ENCODE data around the gene USB1.

USB1 gene

DNA sequence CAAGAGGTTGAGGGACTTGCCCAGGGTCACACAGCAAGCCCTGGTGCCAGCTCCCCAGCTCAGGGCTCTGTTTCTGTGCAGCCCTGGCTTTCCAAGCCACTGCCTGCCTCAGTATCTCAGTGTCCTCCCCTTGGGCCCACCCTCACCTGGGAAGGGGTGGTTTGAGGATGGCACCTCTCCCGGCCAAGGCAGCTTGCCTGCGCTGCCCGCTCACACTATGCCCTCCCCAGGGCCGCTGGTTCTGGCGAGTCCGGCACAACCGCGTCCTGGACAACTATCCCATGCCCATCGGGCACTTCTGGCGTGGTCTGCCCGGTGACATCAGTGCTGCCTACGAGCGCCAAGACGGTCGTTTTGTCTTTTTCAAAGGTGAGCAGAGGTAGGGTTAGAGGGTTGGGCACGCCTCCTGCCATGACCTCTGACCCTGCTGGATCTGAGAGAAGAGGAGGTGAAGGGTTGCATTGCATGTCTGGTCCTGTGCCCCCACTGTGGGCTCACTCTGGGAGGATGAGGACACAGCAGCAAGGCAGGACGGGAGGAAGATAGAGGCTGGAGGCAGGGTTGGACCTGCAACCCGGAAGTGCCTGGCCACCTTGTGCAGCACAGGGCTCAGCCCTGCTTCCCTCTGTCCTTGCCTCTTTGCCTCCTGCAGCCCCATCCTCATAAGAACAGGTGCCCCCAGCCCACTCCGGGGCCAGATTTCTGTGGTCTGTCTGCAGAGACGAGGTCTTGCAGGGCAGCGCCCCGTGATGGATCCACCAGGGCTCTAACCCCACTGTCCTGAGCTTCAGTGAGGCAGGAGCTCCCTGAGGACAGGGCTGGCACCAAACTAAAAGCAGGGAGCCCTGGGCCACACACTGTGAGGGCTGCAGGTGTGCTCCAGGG, 41.0 kb downstream of the USB1 start:
- no peak overlapping the region for H3K4me3 ChIP-seq (ENCODE audit: control insufficient read depth, low read depth, low read length)
- DNase-seq (ENCODE audit: low read depth), result no peak
- TF ChIP-seq, protein P1, sequence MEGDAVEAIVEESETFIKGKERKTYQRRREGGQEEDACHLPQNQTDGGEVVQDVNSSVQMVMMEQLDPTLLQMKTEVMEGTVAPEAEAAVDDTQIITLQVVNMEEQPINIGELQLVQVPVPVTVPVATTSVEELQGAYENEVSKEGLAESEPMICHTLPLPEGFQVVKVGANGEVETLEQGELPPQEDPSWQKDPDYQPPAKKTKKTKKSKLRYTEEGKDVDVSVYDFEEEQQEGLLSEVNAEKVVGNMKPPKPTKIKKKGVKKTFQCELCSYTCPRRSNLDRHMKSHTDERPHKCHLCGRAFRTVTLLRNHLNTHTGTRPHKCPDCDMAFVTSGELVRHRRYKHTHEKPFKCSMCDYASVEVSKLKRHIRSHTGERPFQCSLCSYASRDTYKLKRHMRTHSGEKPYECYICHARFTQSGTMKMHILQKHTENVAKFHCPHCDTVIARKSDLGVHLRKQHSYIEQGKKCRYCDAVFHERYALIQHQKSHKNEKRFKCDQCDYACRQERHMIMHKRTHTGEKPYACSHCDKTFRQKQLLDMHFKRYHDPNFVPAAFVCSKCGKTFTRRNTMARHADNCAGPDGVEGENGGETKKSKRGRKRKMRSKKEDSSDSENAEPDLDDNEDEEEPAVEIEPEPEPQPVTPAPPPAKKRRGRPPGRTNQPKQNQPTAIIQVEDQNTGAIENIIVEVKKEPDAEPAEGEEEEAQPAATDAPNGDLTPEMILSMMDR (IDR thresholded peaks at IDR 0.05; ENCODE audit: control insufficient read depth, insufficient read depth, low read depth, low read length, missing control alignments), result no peak

DNA sequence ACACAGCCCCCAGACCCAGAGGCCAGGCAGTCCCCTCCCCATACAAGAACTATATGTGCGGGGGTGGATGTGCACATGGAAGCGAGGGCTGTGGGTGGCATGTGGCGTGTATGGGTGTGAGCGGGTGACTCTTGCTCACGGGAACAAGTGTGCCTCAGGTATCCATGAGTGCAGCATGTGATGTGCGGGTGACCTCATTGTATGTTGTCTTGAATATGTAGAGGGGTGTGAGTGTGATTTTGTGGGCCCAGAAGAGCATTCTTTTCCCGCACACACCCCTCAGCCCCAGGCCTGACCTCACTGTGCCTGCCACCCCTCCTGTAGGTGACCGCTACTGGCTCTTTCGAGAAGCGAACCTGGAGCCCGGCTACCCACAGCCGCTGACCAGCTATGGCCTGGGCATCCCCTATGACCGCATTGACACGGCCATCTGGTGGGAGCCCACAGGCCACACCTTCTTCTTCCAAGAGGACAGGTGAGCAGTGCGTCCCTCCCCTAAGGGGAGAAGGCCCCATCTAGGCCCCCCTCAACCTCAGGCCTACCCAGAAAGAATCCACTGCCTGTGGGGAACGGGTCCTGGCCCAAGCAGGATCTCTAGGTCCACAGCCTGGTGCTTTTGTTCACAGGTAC, 41.8 kb downstream of the USB1 start:
- TF ChIP-seq, protein P1 (IDR thresholded peaks at IDR 0.05; ENCODE audit: control insufficient read depth, insufficient read depth, low read depth, low read length, missing control alignments), result no peak
- DNase-seq (ENCODE audit: low read depth), result no peak
- H3K4me3 ChIP-seq (ENCODE audit: control insufficient read depth, low read depth, low read length), result no peak overlapping the region

DNA sequence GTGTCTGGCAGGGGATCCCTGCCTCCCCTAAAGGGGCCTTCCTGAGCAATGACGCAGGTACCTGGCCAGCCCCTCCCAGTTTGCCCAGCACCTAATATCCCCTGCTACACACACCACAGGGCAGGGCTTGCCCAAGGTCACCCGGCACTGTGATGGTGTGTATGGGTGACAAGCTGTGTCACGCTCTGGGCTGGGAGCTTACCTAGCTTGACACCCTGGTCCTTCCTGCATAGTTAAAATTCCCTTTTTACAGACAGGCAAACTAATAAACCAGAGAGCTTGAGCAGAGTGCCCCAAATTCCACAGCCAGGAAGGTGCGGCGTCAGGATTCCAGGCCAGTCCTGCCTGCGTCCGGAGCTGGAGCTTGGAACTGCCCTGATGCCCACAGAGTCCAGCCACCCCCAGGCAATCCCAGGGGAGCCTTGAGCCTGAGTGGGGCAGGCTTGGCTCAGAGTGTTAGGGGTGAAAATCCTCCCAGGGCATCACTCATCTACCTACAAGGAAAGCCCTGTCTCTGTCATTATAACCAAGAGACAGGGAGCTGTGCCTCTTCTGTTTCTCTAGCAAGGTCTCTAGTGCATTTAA, 42.5 kb downstream of the USB1 start:
- no peak for DNase-seq (ENCODE audit: low read depth)
- no peak overlapping the region for H3K4me3 ChIP-seq (ENCODE audit: control insufficient read depth, low read depth, low read length)
- TF ChIP-seq, protein P1 (IDR thresholded peaks at IDR 0.05; ENCODE audit: control insufficient read depth, insufficient read depth, low read depth, low read length, missing control alignments), result no peak

DNA sequence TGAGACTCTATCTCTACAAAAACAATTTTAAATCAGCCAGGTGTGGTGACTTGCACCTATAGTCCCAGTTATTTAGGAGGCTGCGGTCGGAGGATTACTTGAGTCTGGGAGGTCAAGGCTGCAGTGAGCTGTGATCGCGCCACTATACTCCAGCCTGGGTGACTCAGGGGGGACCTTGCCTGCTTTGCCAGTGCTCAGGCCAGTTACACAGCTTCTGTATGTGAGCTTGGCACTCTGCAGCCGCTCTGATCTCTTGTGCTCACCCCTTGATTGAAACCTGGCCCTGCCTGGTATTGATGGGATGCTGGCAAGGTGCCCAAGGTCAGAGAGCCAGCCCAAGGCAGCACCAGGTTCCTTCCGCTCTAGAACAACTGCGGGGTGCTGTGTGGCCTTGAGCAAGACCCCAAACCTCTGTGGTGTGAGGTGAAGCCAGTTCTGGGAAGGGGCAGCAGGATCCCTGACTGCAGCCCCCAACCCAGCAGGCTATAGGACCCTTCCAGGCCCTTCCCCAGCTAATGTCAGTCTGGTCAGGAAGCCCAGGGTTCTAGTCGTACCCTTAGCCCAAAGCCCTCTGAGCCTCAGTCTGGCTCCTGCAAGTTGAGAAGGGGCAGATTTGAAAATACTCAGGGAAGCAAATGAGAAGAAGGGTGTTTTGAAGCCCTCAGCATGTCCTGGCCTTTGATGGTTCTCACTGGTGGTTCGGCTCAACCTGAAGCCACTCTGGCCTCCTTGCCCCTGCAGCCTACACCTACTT, 43.2 kb downstream of the USB1 start:
- no peak overlapping the region for H3K4me3 ChIP-seq (ENCODE audit: control insufficient read depth, low read depth, low read length)
- TF ChIP-seq, protein P1 (IDR thresholded peaks at IDR 0.05; ENCODE audit: control insufficient read depth, insufficient read depth, low read depth, low read length, missing control alignments), result no peak
- DNase-seq (ENCODE audit: low read depth), result no peak

DNA sequence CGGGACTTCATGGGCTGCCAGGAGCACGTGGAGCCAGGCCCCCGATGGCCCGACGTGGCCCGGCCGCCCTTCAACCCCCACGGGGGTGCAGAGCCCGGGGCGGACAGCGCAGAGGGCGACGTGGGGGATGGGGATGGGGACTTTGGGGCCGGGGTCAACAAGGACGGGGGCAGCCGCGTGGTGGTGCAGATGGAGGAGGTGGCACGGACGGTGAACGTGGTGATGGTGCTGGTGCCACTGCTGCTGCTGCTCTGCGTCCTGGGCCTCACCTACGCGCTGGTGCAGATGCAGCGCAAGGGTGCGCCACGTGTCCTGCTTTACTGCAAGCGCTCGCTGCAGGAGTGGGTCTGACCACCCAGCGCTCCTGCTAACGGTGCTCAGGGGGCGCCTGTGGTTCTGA, 43.9 kb downstream of the USB1 start:
- no peak overlapping the region for H3K4me3 ChIP-seq (ENCODE audit: control insufficient read depth, low read depth, low read length)
- TF ChIP-seq, protein P1 (IDR thresholded peaks at IDR 0.05; ENCODE audit: control insufficient read depth, insufficient read depth, low read depth, low read length, missing control alignments), result no peak
- DNase-seq (ENCODE audit: low read depth), result no peak
